Testis (tissue), 2 donors: Measurements from ENCODE around the gene MBTD1.

Experiments used
- POLR2A ChIP-seq: fragments of 450-650 bp; IDR thresholded peaks from one replicate; pipeline ENCODE4 v1.6.1; 2017; ENCODE audit warnings: antibody characterized with exemption, mild to moderate bottlenecking, moderate library complexity
- TF ChIP-seq, protein P1 (sequence below), 3 experiments: fragments of 450-650 bp in 2 of 3; fragments of 200-600 bp in 1 of 3; sonication (generic) in 1 of 3; IDR thresholded peaks; one replicate each; pipeline ENCODE4 v1.5.1; 2016 to 2019; ENCODE audit warnings: antibody characterized with exemption in 3 of 3, mild to moderate bottlenecking in 2 of 3, moderate library complexity in 1 of 3

- no peak for TF ChIP-seq POLR2A
- TF ChIP-seq, protein P1, sequence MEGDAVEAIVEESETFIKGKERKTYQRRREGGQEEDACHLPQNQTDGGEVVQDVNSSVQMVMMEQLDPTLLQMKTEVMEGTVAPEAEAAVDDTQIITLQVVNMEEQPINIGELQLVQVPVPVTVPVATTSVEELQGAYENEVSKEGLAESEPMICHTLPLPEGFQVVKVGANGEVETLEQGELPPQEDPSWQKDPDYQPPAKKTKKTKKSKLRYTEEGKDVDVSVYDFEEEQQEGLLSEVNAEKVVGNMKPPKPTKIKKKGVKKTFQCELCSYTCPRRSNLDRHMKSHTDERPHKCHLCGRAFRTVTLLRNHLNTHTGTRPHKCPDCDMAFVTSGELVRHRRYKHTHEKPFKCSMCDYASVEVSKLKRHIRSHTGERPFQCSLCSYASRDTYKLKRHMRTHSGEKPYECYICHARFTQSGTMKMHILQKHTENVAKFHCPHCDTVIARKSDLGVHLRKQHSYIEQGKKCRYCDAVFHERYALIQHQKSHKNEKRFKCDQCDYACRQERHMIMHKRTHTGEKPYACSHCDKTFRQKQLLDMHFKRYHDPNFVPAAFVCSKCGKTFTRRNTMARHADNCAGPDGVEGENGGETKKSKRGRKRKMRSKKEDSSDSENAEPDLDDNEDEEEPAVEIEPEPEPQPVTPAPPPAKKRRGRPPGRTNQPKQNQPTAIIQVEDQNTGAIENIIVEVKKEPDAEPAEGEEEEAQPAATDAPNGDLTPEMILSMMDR (IDR thresholded peaks at IDR 0.05): no peak
These were observed 68.0 kb downstream of the MBTD1 start for GRCh38 chr17:51191895-51192294.
